AG09319 (cell line): ENCODE results near the gene POLD4.

Source experiments
- DNase-seq: peaks from one replicate; pipeline ENCODE4 v3.0.0-alpha.2; 2010; ENCODE audit warnings: low read depth; ENCODE audit errors: extremely low read depth
- CTCF ChIP-seq: IDR thresholded peaks from 2 replicates; pipeline ENCODE4 v1.5.1; 2011; ENCODE audit warnings: low read depth, mild to moderate bottlenecking, inconsistent platforms, low read length, moderate library complexity

Gene POLD4

GRCh38 chr11:67371911-67372320 is 18.6 kb upstream of the POLD4 start:
- no peak for DNase-seq
- no peak for TF ChIP-seq CTCF

- TF ChIP-seq CTCF = peak; percentile 57
- no peak for DNase-seq
Observed at GRCh38 chr11:67371189-67371910, 18.0 kb upstream of the POLD4 start.

- TF ChIP-seq CTCF = no peak
- DNase-seq = peak; percentile 77
Observed at GRCh38 chr11:67370351-67371076, 17.2 kb upstream of the POLD4 start.

DNA sequence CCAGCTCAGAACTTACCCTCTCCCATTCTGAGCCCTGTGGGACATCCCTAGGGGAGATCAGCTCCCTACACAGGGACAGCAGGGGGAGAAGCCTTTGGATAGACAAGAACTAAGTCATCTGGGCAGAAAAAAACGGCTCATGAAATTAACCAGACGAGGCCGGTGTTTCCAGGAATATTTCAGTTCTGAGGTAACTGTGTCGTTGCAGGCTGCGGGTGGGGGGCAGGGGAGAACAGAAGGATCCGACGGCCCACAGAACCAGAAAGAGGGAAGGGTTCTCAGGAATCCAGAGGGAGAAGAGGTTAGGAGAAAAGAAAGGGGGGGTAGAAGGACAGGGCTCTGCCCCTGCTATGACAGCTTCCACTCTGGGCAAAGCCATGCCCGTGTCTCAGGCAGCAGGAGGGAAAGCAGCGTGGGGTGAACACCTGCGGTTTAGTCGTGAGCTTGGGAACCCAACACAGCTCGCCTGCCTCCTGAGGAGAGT is 16.5 kb upstream of the POLD4 start:
- no peak for TF ChIP-seq CTCF
- no peak for DNase-seq

DNA sequence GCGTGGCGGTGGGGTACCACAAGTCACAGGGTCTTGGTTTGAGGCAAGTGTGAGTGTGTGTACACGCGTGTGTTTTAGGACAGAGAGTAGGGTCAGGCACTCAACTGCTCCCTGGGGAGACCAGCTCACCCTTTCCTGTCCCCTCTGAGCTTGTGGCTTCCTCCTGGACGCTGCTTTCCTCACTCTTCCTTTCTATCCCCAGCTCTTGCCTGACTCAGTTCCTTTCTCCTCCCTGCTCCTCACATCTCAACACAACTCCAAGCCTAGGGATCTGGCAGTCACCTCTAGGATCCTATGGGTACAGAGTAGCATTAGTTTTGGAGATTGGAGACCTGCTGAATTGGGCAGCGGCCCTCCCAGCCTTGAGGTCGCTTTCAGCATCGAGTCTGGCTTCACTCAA is 15.9 kb upstream of the POLD4 start:
- DNase-seq = no peak
- no peak for TF ChIP-seq CTCF

DNA sequence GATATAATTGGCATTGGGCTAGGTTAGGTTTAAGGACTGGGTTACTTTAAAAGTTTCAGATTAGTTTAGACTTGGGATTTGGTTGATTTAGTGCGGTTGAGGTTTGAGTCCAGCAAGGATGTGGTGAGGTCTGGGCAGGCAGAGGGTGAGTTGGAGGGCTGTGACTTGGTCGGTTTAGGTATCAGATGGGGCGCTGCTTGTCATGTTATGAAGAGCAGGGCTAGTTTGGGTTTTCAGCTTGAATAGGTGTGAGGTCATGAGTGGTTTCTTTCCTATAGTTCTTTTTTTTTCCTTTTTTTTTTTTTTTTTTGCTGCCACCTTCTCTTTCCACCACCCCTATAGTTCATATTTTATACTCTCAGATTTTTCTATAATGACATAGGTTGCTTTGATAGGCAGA is 15.3 kb upstream of the POLD4 start:
- no peak for DNase-seq
- no peak for TF ChIP-seq CTCF

DNA sequence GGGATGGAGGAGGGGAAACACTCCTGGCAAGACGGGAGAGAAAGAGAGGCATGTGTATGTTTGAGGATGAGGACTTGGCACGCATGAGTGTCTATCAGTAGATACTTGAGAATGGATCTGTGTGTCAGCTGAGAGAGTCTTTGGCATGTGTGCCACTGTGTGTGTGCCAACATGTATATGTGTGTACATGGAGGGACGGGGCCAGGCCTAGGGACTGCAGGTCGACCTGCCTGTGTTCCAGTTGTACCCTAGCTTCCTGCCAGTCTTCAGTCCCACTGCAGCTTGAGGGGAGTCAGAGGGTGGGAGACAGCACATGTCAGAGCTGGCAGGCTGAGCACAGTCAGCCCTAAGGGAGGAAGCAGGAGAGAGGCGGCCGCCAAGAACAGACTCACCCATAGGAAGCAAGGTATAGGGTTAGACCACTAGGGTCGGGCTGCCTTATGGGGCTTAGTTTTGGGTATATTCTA is 14.4 kb upstream of the POLD4 start:
- DNase-seq = no peak
- TF ChIP-seq CTCF = no peak
